Endothelial cell of hepatic sinusoid (primary cell): Measurements from ENCODE around the gene PRKG1.
"Not testable (repeated sequence)": the region's sequence is repeated elsewhere in the genome, so short reads cannot be mapped to it uniquely, and the experiment has no call there.

Experiments
- in situ Hi-C: cut with HindIII; loops from 2 replicates; pipeline ENCODE4 v1.10.0; 2017; ENCODE audit warnings: low sequenced_read_pairs

PRKG1 gene

DNA sequence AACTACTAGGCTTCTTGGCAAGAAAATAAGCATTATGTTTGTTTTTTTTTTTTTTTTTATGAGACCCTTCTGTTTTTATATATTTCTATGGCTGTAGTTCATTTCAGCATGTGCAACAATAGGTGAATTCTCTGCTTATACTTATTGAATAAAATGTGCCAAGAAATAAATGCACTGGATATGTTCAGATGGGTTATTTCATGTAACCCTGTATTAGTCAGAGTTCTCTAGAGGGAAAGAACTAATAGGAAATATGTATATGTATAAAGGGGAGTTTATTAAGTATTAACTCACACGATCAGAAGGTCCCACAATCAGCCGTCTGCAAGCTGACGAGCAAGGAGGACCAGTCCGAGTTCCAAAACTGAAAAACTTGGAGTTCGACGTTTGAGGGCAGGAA lies 332.3 kb downstream of the PRKG1 start:
- in situ Hi-C loops: no loop called here

- in situ Hi-C loops: no loop called here
Observed at GRCh38 chr10:51416494-51416893, 342.2 kb downstream of the PRKG1 start.

DNA sequence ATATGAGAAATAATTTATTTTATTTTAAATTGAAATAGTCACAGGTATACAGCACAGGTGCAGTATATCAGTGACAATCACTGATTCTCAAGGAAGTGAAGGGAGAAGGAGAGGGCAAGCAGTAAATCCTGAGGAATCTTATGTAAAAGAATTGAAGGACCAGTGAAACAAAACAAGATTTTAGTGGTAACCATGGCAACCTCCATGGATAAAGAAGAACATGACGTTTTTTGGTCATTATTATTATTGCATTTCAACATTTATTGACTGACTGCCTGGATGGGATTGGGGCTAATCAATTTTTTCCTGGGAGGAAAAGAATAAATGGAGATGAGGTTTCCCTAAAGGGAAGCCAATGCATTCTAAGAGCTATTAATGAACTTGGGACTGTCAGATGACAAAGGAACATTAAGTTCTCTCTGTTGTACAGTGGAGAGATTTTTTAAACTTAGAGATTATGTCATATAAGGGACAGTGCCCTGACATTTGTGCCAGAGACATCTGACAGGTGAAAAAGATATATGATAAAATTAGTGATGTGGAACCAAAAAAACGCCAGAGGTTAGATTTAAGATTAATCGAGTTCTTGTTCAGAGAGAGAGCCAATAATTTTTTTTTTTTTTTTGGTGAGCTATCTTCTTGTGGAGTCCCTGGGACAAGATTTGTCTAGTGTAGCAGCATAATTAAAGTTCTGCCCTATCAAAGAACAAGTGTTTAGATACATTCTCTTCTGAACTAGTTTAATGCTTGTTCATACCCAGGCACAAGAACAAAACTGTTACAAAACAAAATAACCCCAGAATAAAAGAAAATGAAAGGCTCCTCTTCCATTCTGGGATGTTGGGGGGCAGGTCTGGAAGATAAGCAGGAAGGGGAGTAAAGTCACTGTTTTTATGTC lies 345.2 kb downstream of the PRKG1 start:
- in situ Hi-C loops: loop anchor here (5.0 kb wide), 1 partner anchor 42 kb away; no protein-coding TSS in a partner anchor

DNA sequence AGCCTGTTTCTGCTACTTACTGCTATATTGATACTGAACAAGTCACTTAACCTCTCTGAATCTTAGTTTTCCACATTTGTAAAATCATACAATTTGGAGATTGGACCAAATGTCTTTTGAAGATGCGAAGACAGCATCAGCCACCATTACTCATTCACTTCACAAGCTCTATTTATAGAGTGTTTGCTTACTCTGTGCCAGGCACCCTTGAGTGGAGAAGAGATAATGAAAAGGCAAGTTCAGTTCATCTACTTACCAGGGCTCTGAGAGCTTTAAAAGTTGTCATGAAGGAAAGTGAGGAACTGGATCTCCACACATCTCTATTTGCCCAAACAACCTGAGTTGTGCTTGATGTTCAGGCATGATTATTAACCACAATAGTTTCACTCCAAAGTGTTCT lies 347.6 kb downstream of the PRKG1 start:
- in situ Hi-C loops: loop anchor here (5.0 kb wide), 1 partner anchor 45 kb away; no protein-coding TSS in a partner anchor

- in situ Hi-C loops: loop anchor here (5.0 kb wide), 1 partner anchor 45 kb away; no protein-coding TSS in a partner anchor
Observed at GRCh38 chr10:51422311-51423120, 348.2 kb downstream of the PRKG1 start.

- in situ Hi-C loops: loop anchor here (5.0 kb wide), 1 partner anchor 46 kb away; no protein-coding TSS in a partner anchor
Observed at GRCh38 chr10:51423121-51423452, 348.8 kb downstream of the PRKG1 start.

GRCh38 chr10:51425431-51425830 lies 351.1 kb downstream of the PRKG1 start:
- in situ Hi-C loops: no loop called here

- in situ Hi-C loops: no loop called here
Observed at GRCh38 chr10:51427758-51428157, 353.5 kb downstream of the PRKG1 start.

DNA sequence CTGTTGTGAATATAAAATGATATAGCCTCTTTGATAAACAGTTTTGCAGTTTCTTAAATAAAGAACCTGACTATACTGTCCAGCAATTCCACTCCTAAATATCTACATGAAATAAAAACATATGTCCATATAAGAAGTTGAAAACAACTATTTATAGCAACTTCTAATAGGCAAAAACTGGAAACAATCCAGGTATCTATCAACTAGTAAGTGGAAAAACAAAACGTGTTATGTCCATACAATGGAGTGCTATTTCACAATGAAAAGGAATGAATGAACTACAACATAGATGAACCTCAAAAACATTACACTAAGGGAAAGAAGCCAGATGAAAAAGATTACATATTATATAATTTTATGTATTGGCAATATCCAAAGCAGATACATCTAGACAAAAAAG lies 356.2 kb downstream of the PRKG1 start:
- in situ Hi-C loops: no loop called here

DNA sequence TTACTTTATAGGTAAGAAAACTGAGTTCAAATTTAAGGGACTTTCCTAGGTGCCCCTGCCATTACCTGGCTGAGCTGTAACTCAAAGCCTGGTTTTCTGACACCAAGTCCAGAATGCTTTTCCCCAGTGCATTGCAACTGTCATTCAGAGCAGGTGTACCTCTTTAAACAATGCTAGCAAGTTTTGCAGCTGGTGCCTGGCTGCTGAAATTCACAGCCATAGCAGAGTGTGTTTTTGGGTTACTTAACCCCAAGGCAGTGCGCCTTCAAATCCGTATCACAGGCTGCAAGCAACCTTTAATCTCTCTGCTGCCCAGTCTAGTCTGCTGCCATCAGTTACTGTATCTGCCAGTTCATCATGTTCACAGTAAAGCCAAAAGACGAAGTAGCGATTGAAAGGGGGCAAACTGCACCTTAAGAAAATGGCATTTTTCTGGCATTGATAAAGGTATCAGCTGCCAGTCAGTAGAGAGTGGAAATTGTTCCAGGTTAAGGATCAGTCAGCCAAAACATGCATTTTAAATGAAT lies 359.7 kb downstream of the PRKG1 start:
- in situ Hi-C loops: no loop called here

- in situ Hi-C loops: no loop called here
Observed at GRCh38 chr10:51436805-51437204, 362.5 kb downstream of the PRKG1 start.

DNA sequence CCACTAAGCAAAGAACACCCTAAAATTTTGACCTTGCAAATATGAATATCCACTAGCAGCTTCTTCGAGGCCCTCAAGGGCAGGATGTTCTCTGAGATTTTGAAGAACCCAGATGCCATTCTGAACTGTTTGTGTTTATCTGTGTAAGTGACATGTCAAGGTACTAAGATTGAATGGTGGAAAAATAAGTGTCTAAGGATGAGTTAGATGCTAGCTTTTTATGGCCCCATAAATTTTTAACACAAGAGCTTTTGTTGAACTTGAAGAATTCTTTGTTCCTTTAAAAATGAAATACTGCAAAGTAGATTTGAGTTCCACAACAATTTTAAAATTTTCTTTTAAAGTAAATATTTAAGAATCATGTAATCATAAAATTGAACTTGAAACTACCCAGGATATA lies 365.4 kb downstream of the PRKG1 start:
- in situ Hi-C loops: no loop called here

DNA sequence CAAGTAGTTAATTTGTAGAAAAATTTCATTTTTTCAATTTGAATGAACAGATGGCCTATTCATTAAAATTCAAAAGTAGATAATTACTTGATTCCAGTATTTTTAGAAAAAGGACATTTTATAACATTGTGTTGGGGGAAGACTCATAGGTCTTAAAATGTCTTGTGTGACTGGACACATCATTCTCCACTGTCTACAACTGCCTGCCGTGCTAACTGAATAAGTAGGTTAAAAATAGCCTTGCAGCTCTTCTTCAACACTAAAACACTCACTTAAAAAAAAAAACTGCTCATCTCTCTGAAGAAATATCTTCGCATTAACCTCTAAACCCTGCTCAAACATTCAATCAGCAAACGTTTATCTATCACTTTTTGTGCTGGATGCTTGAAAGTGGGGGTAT lies 371.3 kb downstream of the PRKG1 start:
- in situ Hi-C loops: no loop called here

- in situ Hi-C loops: no loop called here
Observed at GRCh38 chr10:51447119-51447518, 372.8 kb downstream of the PRKG1 start.

- in situ Hi-C loops: not testable (repeated sequence)
Observed at GRCh38 chr10:51455762-51456161, 381.5 kb downstream of the PRKG1 start.

GRCh38 chr10:51459476-51459875 lies 385.2 kb downstream of the PRKG1 start:
- in situ Hi-C loops: no loop called here

DNA sequence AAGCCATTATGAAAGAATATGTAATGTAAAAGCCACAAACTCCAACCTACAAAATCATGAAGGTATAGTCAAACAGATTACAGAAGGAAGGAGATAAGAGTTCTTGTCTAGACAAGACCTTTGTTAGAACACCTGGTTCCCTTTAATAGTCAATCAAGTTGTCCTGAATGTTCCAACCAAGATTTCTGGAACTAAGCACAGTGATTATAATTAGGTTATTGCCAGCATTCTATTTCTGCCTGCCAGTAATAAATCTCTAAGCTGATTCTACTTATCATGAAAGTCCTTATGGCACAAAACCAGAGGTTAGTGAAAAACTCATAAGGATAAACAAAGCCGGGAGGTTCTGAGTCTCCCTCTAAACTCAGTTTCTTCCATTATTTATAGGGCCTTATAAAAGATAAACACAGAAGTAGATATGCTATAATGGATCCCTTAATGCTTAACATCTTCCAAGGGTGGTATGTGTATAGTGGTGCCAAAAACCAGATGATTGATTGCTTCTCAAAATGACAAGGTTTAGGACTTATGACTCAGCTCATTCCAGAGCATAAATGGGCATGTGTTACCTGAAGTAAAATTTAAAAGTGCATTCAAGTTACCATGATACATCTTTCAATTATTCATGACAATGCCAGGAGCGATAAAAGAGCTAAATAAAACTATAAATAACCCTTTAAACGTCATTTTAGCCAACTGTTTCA lies 387.9 kb downstream of the PRKG1 start:
- in situ Hi-C loops: no loop called here

GRCh38 chr10:51468424-51468823 lies 394.1 kb downstream of the PRKG1 start:
- in situ Hi-C loops: no loop called here

DNA sequence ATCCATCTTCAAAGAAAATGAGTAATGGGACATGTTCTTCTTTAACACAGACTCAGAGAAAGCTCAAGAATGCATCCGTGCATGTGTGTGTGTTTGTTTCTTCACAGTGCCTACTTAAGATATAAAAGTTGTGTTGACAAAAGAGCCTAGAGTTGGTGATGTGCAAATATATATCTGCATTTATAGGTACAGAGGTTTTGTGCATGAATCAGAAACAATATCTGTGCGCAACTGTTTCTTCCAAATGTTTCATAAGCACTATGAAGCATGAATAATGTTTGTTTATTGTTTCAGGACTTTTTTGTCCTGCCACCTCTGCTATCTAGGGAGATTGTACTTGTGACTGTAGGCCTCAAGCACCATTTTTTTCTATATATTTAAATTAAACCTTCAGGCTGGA lies 395.4 kb downstream of the PRKG1 start:
- in situ Hi-C loops: no loop called here

DNA sequence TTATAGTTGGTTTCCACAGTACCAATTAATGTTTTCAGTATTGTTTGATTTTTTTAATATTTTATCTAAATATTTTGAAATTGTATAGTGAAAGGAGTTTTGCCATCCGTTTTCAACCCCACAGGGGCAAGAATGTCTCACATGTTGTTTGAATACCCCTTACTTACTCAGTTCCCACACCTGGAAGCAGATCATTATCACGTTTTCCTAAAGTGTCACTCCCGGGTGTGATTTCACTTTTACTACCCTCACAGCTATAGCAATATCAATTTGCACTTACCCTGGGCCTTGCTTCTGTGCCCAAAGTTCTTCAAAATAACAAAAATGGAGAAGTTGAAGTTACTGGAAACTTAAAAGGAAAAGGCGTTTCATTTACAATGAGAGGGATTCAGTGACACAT lies 397.0 kb downstream of the PRKG1 start:
- in situ Hi-C loops: no loop called here

DNA sequence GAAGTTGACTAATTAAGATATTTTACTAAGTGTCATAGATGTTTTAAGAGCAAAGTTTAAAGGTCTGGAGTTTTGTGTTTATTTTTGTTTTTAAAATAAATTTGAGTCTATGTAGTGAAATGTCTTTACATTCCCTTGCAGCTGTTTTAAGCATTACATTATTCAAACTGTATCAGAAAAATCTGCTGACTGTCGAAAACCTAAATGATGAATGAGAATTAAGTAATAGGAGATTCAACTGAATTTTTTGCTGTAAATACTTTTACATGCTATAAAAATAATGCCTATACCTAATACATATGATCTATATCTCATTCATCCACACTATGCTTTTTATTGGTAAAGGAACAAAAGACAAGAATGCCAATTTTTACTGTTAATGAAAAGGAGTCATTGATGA lies 397.9 kb downstream of the PRKG1 start:
- in situ Hi-C loops: no loop called here
